GM18858 (cell line): Measurements from ENCODE around the gene ELOVL2.

Source experiments
- ATAC-seq: cut with Tn5 transposase; IDR thresholded peaks from one replicate; pipeline ENCODE4 v1.9.1; 2021; ENCODE audit not compliant: unreplicated experiment

The ELOVL2 gene

DNA sequence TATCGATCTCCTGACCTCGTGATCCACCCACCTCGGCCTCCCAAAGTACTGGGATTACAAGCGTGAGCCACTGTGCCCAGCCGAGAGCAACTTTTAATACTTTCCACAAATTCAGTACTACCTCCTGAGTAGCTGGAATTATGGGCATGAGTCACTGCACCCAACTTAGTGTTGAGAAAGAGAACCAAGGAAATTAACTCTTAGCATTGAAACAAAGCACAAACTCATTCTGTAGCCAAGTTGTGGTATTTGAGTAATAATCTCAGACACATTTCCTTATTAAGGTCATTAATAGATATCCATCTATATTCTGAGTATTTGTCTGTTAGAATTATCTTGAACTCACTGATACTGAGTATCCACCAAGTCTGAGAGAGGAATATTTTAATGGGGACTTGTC is 14.3 kb upstream of the ELOVL2 start:
- ATAC-seq: no peak

DNA sequence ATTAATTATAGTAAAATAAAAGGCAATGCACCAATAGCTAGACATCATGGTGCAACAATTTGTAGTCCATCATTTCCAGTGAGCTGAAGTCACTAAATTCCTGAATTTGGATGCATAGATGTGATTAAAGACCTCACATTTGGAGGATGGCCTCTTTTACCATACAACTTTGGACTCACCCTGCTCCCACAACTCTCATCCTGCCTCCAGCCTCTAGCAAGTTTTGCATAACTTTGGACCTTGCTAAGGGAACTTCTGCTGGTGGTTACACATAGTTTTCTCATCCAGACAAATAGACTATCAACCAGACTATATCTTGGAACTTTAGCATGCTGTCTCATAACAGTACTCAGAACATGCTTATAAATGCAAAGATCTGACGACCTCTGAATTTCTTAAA is 12.8 kb upstream of the ELOVL2 start:
- no peak for ATAC-seq

DNA sequence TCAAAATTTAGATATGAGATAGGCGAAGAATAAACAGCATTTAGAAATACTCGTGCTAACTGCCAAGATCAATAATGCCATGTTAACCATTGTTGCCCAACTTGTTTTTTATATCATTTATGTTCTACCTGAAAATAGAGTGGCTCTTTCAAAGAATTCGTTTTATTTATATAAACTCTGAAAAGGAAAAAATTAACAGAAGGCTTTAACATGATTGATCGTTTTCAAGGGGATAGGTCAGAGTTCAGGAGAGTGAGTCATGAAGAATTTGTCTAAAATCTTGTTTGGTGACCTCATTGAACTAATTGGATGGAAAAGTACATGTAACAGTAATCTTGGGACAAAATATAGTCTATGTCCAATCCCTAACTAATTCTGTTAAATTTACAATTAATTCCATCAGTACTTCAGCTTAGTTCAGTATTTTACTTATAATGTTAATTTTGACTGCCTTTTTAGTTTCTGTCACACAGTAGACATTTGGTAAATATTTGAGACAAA is 11.1 kb upstream of the ELOVL2 start:
- ATAC-seq: no peak

DNA sequence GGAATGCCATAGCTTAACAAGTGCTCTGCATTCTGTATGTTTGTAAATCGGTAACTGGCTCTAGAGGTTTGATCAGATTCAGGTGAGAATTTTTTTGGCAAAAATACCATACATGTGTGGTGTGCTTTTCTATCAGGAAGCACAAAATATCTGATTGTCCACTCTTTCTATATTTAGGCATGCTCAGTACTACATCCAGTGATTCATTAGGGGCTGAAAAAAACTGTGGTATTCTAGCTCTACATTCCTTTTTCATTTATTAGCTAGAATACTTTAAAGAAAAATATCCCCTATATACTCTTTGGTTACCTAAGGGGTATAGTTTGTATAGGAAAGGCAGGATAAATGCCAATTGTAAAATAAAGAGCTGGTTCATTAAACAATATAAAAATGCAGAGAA is 10.6 kb upstream of the ELOVL2 start:
- no peak for ATAC-seq

DNA sequence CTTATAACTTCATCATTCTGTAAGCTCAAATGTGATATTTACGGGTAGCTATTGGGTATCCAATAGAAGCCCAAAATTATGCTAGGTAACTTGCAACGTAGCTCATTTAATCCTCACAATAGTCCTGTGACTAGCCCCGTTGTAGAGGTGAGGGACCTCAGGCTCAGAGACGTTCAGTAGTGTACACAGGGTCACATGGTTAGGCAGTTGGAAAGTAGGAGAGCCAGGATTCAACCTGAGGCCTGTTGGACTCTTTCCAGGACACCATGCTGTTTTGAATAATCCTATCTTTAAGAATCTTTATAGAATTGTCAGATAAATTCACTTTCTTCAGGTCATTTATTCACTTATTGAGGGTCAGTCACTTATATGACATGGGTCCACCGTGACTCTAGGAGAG is 9.2 kb upstream of the ELOVL2 start:
- ATAC-seq: no peak

DNA sequence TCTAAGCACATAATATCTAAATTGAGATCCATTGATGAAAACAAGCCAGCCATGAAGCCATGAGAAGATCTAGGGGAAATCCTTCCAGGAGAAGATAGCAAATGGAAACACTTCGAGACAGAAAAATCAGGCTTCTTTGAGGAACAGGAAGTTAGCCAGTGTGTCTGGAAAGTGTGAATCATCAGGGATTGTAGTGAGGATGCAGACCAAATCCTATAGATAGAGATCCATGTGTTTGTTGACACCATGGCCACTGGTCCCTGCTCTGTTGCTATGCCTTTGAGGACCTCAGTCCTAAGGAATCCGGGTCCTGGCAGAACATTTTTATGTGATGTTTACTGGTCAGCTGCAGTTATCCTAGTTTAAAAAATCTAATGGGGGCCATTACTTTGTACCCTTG is 6.6 kb upstream of the ELOVL2 start:
- no peak for ATAC-seq

DNA sequence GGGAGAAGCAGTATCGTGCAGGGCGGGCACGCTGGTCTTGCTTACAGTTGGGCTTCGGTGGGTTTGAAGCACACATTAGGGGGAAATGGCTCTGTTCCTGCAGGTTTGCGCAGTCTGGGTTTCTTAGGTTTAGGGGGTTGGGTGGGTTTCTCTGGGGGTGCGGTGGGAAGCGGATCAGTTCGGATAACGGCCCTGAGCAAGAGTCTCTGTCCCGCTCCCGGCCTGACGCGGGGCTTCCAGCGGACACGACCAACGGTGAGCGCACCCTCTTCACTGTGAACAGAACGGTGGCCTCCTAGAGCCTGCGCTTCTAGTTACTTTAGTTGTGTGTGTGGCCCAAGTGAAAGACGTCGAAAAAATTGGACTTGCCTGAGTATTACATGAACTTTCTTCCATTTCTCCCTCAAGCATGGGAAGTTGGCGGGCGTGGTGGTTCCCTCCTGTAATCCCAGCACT is 635 bp upstream of the ELOVL2 start:
- no peak for ATAC-seq

DNA sequence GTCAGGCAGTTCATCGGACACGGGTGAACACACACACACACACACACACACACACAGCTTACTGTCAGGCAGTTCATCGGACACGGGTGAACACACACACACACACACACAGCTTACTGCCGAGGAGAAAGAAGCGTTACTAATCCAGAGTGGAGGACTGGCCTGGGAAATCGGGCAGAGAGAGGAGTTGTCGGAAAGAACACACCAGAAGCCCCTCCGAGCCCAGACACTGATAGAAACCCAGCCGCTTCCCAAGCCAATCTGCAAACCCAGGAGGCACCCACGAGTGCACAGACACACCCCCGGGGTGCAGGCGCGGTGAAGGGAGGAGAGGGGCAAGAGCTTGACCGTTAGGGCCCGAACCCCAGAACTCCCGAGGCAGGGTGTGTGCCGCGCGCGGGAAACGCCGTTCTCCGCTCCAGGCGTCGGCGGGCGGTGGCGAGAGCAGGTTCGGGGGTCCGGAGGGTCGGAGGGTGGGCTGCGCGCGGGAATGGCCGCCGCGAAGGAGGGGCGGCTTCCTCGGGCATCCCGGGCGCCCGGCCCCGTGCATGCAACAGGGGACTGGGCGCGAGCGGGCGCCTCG is 636 bp downstream of the ELOVL2 start:
- ATAC-seq: no peak

DNA sequence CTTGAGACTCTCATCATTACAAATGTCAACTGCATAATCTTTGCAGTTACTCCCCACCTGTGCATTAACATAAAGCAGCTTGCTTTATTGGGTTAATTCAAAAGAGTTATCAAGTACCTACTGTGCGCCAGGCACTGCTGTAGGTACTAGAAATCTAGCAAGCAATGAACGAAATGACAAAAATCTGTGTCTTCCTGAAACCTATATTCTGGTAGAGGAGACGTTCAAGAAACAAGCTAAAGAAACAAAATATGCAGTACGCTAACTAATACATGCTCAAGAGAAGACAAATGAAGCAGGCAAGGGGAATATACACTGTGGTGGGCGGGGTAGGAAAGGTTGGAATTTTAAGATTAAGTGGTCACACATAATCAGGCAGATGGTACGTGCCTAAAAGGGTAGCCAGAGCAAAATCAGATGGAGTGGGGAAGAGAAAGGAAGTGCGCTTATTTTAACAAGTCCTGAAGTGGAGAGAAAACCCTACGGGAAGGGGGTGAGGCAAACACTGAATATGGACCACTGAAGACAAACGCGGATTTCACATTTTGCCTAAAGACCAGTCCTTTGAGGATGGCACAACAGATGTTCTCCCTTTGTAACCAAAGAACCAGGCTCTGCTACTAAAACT is 1.2 kb downstream of the ELOVL2 start:
- ATAC-seq: no peak

DNA sequence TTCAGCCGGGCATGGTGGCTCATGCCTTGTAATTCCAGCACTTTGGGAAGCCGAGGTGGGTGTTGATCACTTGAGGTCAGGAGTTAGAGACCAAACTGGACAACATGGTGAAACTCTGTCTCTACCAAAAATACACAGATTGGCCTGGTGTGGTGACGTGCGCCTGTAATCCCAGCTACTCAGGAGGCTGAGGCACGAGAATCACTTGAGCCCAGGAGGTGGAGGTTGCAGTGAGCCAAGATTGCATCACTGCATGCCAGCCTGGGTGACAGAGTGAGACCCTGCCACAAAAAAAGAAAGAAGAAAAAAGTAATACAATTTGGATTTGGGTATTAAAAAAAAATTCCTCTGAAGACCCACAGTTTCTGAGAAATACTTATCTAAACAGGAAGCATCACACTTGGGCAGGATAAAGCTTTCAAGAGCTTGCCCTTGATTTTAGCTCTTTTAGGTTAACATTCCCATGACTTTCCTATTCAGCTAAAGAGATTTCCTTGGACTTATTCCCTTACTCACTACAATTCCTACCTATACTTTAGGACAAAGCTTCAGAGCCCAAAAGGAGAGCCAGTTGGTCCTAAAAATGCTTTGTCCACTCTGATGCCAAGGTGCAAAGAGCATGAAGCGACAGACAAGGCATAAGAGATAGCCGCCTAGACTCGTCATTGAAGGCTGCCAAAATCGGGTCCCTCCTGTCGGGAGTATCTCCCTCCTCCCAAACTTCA is 1.9 kb downstream of the ELOVL2 start:
- no peak for ATAC-seq

DNA sequence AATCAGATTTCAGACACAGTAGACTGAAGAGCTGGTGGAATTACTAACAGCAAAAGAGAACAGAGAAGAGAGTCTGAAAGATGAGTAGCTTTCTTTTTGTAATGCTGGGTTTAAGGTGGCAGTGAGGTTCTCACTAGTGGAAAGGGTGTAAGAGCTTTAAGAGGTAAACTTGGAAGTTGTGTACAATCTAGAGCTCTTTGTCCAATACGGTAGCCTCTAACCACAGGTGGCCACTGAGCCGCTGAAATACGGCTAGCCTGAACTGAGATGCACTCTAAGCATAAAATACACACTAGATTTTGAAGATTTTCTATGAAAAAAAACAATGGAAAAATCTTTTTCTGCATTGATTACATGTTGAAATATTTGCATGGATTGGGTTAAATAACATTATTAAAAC is 4.0 kb downstream of the ELOVL2 start:
- ATAC-seq: no peak

DNA sequence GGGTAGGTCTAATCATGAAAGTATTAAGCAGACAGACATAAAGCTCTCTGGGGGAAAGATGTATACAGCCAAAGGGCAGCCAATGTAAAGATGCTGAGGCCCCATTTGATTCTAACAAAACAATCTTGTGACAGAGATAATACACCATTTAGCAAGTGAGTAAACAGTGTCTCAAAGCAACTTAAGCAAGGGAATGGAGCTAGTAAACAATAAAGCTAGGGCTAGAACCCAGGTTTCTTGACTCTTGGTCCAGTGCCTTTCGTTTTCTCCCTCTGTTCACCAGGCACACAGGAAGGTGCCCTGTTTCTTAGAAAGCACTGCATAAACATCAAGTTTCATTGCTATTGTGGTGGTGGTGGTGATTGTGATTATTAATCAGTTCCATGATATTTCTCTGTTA is 5.1 kb downstream of the ELOVL2 start:
- no peak for ATAC-seq

DNA sequence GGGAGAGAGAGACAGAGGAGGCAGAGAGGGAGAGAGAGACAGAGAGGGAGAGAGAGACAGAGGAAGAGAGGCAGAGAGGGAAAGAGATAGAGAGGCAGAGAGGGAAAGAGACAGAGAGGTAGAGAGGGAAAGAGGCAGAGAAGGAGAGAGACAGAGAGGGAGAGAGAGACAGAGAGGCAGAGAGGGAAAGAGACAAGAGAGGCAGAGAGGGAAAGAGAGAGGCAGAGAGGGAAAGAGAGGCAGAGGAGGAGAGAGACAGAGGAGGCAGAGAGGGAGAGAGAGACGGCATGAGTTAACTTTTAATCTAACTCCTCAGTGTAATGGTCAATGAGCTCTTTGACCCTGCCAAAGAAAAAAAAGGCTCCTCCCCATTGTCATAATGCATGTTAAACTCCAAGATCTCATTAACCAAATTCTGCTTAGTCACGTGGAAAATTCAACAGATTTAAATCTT is 7.1 kb downstream of the ELOVL2 start:
- ATAC-seq: no peak

DNA sequence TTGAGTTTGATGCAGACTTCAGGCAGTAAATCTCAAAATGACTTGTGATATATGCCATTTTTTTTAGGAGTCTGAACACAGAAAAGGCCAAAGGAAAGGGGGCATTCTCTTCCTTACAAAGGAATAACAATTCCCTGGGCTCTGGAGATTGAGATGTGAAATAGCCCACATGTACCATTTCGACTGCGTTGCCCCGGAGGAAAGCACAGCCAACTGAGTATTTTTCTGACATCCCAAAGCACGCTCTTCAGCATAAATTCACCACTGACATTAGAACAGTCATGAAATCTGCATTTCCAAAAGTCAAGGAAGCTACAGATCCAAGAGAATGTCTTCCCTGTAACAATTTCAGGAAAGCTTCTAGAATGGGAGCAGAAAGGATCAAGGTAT is 7.8 kb downstream of the ELOVL2 start:
- ATAC-seq: no peak

DNA sequence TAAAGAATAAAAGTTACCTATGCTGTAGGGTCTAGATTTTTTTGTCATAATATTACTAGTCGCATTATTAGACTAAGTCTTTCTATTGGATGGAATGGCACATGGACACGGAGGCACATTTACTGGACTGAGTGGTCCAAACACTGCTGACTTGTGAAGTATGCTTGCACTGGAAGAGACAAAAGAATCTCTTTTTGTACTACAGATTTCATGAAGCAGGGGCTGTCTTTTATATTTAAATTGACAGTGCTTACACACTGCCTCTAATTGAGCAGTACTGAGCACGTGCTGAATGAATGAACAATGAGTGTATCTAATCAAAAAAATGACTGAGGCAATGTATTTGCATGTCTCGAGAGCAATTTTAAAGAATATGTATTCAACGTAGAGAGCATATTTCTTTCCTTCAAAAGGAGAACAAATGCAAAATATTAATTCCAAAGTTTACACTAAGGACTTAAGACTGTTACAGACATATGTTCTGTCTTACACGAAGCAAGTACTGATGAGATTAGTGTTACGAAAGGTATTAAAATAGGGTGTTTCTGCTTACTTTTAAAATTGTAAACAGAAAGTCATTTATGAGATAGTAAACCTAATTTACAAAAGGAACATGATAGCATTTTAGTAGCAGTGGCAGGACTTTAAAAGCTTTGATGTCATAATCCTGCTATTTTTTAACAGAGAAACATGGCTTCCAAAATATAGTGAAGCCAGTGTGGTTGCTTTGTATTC is 8.3 kb downstream of the ELOVL2 start:
- ATAC-seq: no peak

DNA sequence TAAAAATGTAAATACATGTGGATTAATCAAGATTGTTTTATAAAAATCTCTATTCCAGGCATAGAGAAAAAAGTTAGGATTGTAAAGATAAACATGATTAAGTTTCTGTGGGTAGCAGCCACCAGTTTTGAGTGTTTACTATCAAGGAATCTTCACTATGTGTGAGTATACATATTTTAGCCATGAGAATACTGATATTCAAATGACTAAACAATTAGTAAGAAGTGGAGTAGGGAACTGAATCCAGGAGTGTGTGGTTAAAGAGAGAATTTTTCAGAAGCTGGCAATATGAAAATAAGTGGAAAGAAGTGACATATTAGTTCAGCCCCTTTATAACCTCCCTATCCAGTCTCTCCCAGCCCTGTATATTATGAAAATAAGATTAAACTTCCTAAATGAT is 10.3 kb downstream of the ELOVL2 start:
- no peak for ATAC-seq

DNA sequence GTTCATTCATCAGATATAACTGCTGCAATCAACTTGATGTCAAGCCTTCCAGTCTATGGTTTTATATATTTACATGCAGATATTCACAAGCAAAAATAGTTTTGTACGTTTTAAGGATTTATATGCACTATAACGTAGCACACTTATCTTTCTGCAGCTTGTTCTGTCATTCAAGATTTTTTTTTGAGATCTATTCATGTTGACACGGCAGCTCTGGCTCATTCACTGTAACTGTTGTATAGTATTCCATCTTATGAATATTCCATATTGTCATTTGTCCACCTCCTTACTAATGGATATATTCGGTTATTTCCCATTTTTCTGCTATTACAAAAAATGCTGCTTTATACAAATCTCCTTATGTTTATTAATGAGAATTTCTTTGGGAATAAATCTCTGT is 13.2 kb downstream of the ELOVL2 start:
- no peak for ATAC-seq

DNA sequence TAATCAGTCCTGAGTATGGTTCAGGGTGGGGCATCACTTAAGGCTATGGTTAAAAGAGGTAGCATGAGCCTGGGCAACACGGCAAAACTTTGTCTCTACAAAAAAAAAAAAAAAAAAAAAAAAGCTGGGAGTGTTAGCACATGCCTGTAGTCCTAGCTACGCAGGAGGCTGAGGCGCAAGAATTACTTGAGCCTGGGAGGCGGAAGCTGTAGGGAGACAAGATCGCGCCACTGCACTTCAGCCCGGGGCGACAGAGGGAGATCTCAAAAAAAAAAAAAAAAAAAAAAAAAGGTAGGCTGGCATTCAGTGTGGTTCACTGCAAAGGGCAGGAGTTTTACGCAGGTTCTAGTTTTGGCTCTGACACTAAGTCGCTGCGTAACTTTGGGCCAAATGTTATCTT is 15.1 kb downstream of the ELOVL2 start:
- ATAC-seq: no peak

DNA sequence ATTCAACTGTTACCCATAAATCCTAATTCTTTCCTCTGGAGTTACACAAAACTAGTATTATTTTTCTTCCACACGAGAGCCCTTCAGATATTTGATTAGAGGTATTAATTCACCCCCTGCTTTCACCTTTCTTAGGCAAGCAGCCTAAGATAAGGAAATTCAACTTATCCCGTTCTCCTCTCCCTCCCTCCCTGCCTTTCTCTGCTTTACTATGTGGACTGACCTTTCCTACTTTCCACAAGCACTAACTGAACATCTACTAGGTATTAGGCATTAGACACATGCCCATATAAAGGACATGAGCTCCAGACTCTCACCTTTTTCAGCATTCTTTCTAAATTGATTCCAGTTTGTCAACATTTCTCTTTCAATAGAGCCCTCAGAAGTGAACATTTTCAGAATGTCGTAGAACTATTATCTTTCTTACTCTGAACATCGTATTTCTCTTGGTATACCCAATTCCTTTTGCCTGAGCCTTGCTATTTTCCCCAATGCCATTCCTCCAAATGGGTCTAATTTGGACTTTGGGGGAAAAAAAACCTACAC is 16.5 kb downstream of the ELOVL2 start:
- no peak for ATAC-seq

DNA sequence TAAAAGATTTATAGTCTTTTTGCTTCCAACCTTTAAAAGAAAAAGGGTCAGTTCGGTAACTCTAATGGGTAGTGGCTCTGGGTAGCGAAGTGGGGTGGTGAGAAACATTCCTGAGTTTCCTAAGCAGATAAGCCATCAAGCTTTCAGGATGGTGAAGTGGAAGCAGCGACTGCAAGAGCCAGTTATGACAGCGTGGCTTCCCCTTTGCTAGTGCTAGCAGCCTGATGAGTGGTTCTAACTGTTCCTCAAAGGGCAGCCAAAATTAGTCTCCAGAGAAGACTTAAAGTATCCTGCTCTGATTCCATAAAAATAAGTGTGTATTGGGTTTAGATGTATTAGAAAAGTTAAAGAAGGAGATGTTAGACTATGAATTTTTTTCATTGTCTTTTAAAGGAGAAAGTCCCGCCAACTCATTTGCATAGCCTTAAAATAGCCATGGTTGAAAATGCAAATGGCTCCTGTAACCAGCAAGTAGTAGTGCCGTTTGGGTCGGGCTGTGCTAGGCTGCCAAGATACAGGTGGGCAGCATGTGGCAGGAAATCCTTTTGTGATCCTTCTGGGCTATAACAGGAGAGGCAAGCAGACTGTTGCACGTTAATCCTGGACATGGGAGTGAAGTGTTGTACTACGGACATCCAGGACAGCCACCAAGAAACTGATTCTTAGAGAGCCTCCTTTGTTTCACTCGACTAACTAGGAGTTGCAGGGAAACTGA is 18.0 kb downstream of the ELOVL2 start:
- peak; percentile 80 for ATAC-seq

DNA sequence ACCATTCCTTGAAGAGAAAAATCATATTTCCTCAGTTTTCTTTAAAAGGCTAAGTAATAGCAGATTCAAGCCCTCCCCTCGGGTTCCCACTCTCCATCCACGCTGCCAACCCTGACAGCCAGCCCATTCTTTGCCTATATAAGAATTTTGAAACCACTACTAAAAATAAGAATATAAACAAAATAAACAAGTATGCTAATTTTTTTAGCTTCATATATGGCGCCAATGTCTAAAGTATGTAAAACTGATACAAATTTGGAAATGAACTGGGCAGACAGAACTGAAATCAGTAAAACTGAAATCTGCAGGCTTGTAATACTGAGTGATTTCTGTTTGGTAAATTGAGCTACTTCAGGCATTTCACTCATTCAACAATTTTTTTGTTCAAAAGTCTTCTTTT is 19.0 kb downstream of the ELOVL2 start:
- ATAC-seq: no peak
